GM23338 (cell line): ENCODE results near the gene TUBB.

Source experiments
- EZH2 ChIP-seq: fragments of 200-600 bp; sonication (generic); IDR thresholded peaks from one replicate; pipeline ENCODE4 v1.8.0; 2017; ENCODE audit warnings: antibody characterized with exemption, mild to moderate bottlenecking, low read depth; ENCODE audit not compliant: unreplicated experiment
- POLR2AphosphoS5 ChIP-seq: IDR thresholded peaks from 2 replicates; pipeline ENCODE4 v1.6.1; 2016; ENCODE audit warnings: antibody characterized with exemption, low read depth
- TF ChIP-seq, protein P1 (sequence below): IDR thresholded peaks from 2 replicates; pipeline ENCODE4 v1.6.1; 2016; ENCODE audit warnings: antibody characterized with exemption
- TF ChIP-seq, protein P2 (sequence below), 2 experiments: fragments of 200-600 bp in 1 of 2; sonication (generic) in 1 of 2; conservative IDR thresholded peaks; 2 replicates each; pipeline versions ENCODE4 v1.5.1 to v1.6.1; 2016 to 2017; ENCODE audit warnings: antibody characterized with exemption in 2 of 2, low read depth in 2 of 2, mild to moderate bottlenecking in 2 of 2, moderate library complexity in 1 of 2

GRCh38 chr6:30703011-30703410 lies 17.1 kb upstream of the TUBB start:
- TF ChIP-seq, protein P1, sequence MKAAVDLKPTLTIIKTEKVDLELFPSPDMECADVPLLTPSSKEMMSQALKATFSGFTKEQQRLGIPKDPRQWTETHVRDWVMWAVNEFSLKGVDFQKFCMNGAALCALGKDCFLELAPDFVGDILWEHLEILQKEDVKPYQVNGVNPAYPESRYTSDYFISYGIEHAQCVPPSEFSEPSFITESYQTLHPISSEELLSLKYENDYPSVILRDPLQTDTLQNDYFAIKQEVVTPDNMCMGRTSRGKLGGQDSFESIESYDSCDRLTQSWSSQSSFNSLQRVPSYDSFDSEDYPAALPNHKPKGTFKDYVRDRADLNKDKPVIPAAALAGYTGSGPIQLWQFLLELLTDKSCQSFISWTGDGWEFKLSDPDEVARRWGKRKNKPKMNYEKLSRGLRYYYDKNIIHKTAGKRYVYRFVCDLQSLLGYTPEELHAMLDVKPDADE: no peak
- TF ChIP-seq, protein P2, sequence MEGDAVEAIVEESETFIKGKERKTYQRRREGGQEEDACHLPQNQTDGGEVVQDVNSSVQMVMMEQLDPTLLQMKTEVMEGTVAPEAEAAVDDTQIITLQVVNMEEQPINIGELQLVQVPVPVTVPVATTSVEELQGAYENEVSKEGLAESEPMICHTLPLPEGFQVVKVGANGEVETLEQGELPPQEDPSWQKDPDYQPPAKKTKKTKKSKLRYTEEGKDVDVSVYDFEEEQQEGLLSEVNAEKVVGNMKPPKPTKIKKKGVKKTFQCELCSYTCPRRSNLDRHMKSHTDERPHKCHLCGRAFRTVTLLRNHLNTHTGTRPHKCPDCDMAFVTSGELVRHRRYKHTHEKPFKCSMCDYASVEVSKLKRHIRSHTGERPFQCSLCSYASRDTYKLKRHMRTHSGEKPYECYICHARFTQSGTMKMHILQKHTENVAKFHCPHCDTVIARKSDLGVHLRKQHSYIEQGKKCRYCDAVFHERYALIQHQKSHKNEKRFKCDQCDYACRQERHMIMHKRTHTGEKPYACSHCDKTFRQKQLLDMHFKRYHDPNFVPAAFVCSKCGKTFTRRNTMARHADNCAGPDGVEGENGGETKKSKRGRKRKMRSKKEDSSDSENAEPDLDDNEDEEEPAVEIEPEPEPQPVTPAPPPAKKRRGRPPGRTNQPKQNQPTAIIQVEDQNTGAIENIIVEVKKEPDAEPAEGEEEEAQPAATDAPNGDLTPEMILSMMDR (conservative IDR thresholded peaks at IDR 0.05; ENCODE audit: low read depth in 2 of 2): no peak
- TF ChIP-seq POLR2AphosphoS5: no peak
- no peak for TF ChIP-seq EZH2
